RWPE1 (cell line): ENCODE measurements around the gene ST7.

ENCODE experiments used
- CTCF ChIA-PET: fragments of 350-600 bp; sonication (Branson Sonifier 250); formaldehyde crosslinking; extraction: SDS; loops from one replicate; lab custom pipeline; 2021; lab: Yijun Ruan, JAX
- POLR2A ChIA-PET: fragments of 400-600 bp; formaldehyde crosslinking; extraction: SDS; loops from one replicate; lab custom pipeline; 2020; ENCODE audit warnings: antibody characterized with exemption; ENCODE audit not compliant: low non-redundant PET; lab: Yijun Ruan, JAX
- DNase-seq: peaks from one replicate; pipeline ENCODE4 v3.0.0; 2012; ENCODE audit warnings: low spot score
- H3K27ac ChIP-seq: fragments of 450-650 bp; 2 replicates; pipeline ENCODE4 v1.5.1; 2017
- TF ChIP-seq, protein P1 (sequence below): fragments of 450-650 bp; conservative IDR thresholded peaks from 2 replicates; pipeline ENCODE4 v1.5.1; 2017; ENCODE audit warnings: low read depth, mild to moderate bottlenecking

ST7 gene

DNA sequence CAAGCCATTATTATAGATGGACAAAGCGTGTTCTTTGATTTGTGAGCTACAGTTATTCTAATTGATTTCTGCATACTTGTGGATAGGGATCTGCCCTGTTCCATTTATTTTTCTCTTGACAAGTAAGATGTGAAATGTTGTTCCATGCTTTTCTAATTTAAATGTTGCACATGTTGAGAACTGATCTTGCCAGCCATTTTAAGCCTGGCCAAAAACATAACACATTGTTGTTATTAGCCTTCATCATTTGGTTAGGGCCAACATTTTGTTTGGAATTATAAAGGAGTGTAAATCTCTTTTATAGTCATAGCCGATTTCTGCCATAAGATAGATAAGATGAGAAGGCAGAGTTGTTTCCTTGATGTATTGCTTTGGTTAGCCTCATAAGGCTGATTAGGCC is 252.6 kb downstream of the ST7 start:
- CTCF ChIA-PET, result interaction anchor here (0.6 to 0.7 kb wide), 2 partner anchors 36 to 276 kb away, joined by 3 read pairs; no protein-coding TSS in a partner anchor
- POLR2A ChIA-PET, result no interaction called here
- no peak overlapping the region for H3K27ac ChIP-seq

DNA sequence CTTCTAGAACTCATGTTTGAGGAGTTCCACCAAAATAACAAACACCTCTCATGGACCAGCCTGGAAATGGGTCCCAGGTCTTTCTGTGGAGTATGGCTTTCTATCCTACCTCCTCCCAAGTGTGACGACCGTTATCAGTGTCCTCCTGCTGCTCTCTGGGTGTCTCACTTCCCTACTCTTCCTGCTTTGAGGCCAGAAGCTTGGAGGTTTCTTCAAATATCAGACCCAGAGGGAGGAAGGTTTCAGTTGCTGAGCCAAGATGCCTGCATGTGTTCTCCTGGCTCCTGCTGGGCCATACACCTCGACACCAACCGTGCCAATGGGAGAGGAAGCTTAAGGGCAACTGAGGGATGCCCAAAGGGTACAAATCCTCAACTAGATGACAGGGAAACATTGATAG is 255.0 kb downstream of the ST7 start:
- POLR2A ChIA-PET, result no interaction called here
- CTCF ChIA-PET, result interaction anchor here (0.7 kb wide), 1 partner anchor 407 kb away, joined by 3 read pairs; no protein-coding TSS in a partner anchor
- no peak for DNase-seq
- TF ChIP-seq, protein P1, sequence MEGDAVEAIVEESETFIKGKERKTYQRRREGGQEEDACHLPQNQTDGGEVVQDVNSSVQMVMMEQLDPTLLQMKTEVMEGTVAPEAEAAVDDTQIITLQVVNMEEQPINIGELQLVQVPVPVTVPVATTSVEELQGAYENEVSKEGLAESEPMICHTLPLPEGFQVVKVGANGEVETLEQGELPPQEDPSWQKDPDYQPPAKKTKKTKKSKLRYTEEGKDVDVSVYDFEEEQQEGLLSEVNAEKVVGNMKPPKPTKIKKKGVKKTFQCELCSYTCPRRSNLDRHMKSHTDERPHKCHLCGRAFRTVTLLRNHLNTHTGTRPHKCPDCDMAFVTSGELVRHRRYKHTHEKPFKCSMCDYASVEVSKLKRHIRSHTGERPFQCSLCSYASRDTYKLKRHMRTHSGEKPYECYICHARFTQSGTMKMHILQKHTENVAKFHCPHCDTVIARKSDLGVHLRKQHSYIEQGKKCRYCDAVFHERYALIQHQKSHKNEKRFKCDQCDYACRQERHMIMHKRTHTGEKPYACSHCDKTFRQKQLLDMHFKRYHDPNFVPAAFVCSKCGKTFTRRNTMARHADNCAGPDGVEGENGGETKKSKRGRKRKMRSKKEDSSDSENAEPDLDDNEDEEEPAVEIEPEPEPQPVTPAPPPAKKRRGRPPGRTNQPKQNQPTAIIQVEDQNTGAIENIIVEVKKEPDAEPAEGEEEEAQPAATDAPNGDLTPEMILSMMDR, result no peak
- H3K27ac ChIP-seq, result no peak overlapping the region

More for the DNA sequence above, 252.6 kb downstream of the ST7 start:
- no peak for DNase-seq
- TF ChIP-seq, protein P1, result no peak

DNA sequence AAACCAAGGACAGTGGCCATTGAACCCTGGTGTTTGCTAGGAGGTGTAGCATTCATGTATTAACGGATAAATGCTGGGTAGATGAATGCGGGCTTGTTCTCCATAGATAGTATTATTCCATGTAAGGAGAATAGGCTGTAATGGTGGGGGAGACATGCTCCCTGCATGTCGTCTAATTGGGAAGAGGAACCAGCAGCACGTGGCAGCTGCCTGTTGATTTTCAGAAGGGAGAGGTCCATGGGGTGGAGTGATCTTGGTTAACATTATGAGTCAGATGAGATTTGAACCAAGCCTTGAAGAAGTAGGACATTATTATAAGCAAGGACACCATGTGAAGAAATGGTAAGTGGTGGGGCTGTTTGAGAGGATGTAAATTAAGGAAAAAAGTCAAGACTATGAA is 257.1 kb downstream of the ST7 start:
- H3K27ac ChIP-seq, result no peak overlapping the region
- TF ChIP-seq, protein P1, result no peak
- ChIA-PET POLR2A (no interaction called here), CTCF (no interaction called here)
- no peak for DNase-seq

DNA sequence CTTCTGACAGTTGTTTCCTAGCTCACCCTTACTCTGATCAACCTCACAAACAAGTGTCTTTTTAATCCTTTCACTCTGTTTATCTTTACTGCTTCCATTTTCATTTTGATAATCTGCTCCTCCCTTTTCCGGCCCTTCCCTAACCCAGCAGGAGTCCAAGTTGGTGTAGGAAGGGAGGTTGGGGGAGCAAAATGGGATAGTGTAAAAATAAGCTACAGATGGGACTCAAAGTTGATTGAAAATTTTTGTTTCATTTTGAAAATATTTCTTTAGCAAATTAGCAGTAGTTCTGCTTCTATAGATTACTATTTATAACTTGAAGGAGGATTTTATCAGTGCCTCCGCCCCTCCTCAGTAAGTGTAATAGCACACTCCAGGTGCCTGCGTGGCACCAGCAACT is 257.6 kb downstream of the ST7 start:
- ChIA-PET CTCF (interaction anchor here (0.5 kb wide), 1 partner anchor 248 kb away, joined by 3 read pairs; no protein-coding TSS in a partner anchor), POLR2A (no interaction called here)
- no peak overlapping the region for H3K27ac ChIP-seq
- DNase-seq, result no peak
- TF ChIP-seq, protein P1, result no peak

DNA sequence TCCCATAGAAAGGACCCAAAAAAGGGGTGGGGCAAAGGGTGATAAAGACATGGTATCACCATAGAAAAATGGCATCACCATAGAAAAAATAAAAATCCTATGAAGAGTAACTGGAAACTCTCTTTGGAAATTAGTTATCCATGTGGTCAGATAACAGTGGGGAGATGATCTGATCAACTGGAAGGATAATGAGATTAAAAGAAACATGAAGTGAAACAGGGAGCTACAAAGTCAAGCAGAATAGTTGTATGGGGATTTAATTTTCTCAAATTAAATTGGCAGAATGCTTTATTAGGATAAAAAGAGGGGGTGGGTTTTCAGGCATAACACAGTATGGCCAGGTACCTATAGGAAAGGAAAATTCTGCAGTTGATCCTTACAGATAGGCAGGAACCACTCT is 258.3 kb downstream of the ST7 start:
- no peak for DNase-seq
- CTCF ChIA-PET, result interaction anchor here (0.5 kb wide), 1 partner anchor 247 kb away, joined by 3 read pairs; no protein-coding TSS in a partner anchor
- POLR2A ChIA-PET, result no interaction called here
- H3K27ac ChIP-seq, result no peak overlapping the region
- TF ChIP-seq, protein P1, result no peak

DNA sequence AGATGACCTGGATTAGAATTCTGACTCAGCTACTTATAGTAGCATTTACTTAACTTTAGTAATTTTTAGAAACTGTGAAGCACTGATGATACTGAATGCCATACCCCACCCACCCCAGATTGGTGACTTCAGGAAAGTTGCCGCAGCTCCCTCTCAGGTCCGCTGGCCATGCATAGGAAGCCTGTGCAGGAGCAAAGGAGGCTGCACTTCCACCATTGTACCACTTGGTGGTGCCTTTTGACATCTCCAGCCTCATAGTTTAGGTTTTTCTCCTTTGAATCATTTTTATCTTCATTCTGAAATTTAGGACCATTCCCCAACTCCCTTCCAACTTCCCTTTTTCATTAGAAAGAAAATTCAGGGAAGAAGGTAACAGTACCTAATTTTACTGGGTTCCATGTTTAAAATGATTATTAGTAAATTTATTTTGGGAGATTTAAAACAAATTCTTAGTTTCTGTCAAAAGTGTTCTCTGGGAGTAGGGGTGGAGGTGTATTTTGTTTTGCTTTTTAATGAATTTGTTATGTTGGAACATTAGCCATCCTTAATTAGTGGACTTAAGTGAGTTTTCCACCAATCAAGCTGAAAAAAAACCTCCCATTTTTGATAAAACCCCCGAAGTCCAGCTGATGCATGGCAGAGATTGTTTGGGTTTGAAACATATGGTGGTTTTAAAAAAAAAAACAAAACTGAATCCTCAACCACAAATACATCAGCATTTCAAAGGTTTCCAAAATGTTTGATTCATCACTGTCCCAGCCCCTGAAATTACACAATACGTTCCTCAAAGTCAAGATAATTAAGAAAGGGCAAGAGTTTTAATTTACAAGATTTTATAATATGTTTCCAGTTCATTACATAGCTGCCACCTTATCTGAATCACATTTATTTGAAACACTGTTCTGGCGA is 259.9 kb downstream of the ST7 start:
- peak; percentile 53 for DNase-seq
- CTCF ChIA-PET, result interaction anchor here (0.5 to 1.5 kb wide), 21 partner anchors 8 to 1757 kb away, joined by 3 to 7 read pairs (median 4); partner anchors contain the start of gene WNT2
- POLR2A ChIA-PET, result no interaction called here
- TF ChIP-seq, protein P1, result peak; percentile 91
- no peak overlapping the region for H3K27ac ChIP-seq
